ENCODE data around the gene SPRY4. TPM values are rescaled to one million over a fixed set of nuclear protein-coding genes. Genes with fewer than 3 reads are reported as not detected.
A peak's percentile ranks its signal among the peaks of the same experiment; 100 is the strongest.
"Not testable (repeated sequence)": the region's sequence is repeated elsewhere in the genome, so short reads cannot be mapped to it uniquely, and the experiment has no call there.

Gene SPRY4
- total and polyA plus RNA-seq, 2 experiments from 2014 or later, result 4.4 to 11.0 TPM

DNA sequence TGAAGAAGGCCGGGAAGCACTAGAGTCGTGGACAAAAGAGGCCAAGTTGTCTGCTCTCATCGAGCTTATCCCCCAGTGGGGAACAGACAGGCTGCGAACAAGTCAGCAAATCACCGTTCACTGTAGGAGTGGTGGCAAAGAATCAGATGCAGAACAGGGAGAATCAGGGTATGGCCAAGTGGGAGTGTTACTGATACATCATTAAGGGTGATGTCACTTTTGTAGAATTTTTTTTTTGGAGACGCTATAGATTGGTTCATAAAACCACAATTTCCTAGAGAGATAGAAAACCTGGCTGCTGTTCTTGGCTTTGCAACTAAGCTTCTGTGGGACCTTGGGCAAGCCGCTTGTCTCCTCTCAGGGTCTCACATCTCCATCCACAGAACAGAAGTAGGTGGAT is 21.3 kb downstream of the SPRY4 start:
- peaks cover 17% of the 10 kb centered on the region for H3K4me1 ChIP-seq (ENCODE audit: low read depth)
- H3K27me3 ChIP-seq, result no peaks in the 10 kb centered on the region
- no peak overlapping the region for H3K27ac ChIP-seq
- TF ChIP-seq, protein P1, sequence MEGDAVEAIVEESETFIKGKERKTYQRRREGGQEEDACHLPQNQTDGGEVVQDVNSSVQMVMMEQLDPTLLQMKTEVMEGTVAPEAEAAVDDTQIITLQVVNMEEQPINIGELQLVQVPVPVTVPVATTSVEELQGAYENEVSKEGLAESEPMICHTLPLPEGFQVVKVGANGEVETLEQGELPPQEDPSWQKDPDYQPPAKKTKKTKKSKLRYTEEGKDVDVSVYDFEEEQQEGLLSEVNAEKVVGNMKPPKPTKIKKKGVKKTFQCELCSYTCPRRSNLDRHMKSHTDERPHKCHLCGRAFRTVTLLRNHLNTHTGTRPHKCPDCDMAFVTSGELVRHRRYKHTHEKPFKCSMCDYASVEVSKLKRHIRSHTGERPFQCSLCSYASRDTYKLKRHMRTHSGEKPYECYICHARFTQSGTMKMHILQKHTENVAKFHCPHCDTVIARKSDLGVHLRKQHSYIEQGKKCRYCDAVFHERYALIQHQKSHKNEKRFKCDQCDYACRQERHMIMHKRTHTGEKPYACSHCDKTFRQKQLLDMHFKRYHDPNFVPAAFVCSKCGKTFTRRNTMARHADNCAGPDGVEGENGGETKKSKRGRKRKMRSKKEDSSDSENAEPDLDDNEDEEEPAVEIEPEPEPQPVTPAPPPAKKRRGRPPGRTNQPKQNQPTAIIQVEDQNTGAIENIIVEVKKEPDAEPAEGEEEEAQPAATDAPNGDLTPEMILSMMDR (IDR thresholded peaks at IDR 0.05; ENCODE audit: low read depth, low read length), result no peak
- peak in 1 of 2 donors; percentile 67 for DNase-seq (ENCODE audit: low read depth in 1 of 2, low spot score in 1 of 2)
- H3K9me3 ChIP-seq (ENCODE audit: low read depth), result no peaks in the 10 kb centered on the region
- no peak overlapping the region for H3K4me3 ChIP-seq
- no peaks in the 10 kb centered on the region for H3K36me3 ChIP-seq

DNA sequence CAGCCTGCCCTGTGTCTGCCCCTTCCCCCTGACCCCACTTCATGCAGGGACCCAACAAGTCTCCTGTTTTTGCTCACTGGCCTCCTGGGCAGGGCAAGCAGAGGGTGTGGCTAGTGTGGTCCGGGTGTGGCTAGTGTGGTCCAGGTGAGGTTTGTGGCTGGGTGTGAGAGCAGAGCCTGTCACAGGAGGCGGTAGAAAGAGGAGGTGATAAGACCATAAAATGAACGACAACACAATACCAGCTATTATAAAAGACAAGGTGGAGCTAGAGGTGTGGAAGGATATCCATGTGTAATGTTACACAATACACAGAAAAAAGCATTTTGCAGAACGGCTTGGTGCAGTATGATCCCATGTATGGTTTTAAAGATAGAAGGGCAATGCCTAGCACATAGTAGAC is 23.3 kb downstream of the SPRY4 start:
- DNase-seq (ENCODE audit: low read depth in 1 of 2, low spot score in 1 of 2), result no peak
- no peaks in the 10 kb centered on the region for H3K27me3 ChIP-seq
- H3K4me3 ChIP-seq, result no peak overlapping the region
- H3K27ac ChIP-seq, result no peak overlapping the region
- TF ChIP-seq, protein P1 (IDR thresholded peaks at IDR 0.05; ENCODE audit: low read depth, low read length), result no peak
- no peaks in the 10 kb centered on the region for H3K9me3 ChIP-seq (ENCODE audit: low read depth)
- peaks cover 26% of the 10 kb centered on the region for H3K4me1 ChIP-seq (ENCODE audit: low read depth)
- no peaks in the 10 kb centered on the region for H3K36me3 ChIP-seq

DNA sequence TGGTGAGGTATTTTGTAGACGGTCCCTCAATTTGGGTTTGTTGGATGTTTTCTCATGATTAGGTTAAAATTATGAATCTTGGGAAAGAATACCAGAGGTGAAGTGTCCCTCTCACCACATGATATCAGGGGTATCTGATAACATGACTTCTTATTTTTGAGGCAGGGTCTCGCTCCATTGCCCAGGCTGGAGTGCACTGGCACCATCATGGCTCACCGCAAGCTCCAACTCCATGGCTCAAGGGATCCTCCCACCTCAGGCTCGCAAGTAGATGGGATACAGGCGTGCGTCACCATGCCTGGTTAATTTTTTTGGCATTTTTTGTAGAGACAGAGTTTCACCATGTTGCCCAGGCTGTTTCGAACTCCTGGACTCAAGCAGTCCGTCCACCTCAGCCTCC is 24.1 kb downstream of the SPRY4 start:
- no peaks in the 10 kb centered on the region for H3K36me3 ChIP-seq
- TF ChIP-seq, protein P1 (IDR thresholded peaks at IDR 0.05; ENCODE audit: low read depth, low read length), result no peak
- H3K9me3 ChIP-seq (ENCODE audit: low read depth), result no peaks in the 10 kb centered on the region
- no peaks in the 10 kb centered on the region for H3K27me3 ChIP-seq
- peaks cover 35% of the 10 kb centered on the region for H3K4me1 ChIP-seq (ENCODE audit: low read depth)
- no peak overlapping the region for H3K27ac ChIP-seq
- DNase-seq (ENCODE audit: low read depth in 1 of 2, low spot score in 1 of 2), result no peak
- H3K4me3 ChIP-seq, result no peak overlapping the region

DNA sequence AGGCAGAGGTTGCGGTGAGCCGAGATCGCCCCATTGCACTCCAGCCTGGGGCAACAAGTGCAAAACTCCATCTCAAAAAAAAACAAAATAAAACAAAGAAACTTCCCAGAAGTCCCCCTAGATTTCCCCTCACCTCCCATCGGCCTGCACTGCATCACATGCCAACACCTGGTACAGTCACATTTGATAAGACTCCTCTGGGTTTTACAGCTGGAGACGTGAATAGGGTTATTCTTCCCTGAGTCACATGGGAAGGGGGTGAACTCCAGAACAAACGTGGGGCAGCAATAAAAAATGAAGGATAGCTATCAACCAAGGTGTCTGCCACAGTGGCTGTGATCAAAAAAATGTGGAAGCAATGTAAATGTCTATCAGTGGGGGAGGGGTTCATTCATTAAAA is 26.0 kb downstream of the SPRY4 start:
- Histone ChIP-seq H3K27ac (no peak overlapping the region), H3K4me3 (no peak overlapping the region), H3K9me3 (ENCODE audit: low read depth) (no peaks in the 10 kb centered on the region), H3K27me3 (no peaks in the 10 kb centered on the region), H3K36me3 (no peaks in the 10 kb centered on the region), H3K4me1 (ENCODE audit: low read depth) (peaks cover 29% of the 10 kb centered on the region)
- no peak for DNase-seq (ENCODE audit: low read depth in 1 of 2, low spot score in 1 of 2)
- TF ChIP-seq, protein P1 (IDR thresholded peaks at IDR 0.05; ENCODE audit: low read depth, low read length), result no peak

DNA sequence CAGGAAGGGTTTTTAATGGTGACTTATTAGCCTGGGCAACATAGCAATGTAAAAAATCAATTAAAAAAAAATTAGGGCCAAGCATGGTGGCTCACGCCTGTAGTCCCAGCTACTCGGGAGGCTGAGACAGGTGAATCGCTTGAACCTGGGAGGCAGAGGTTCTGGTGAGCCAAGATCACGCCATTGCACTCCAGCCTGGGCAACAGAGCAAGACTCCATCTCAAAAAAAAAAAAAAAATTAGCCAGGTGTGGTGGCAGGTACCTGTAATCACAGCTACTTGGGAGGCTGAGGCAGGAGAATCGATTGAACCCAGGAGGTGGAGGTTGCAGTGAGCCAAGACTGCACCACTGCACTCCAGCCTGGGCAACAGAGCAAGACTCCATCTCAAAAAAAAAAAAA is 27.0 kb downstream of the SPRY4 start:
- Histone ChIP-seq H3K4me1 (ENCODE audit: low read depth) (peaks cover 29% of the 10 kb centered on the region), H3K27ac (peak overlapping the region; percentile 97)
- H3K9me3 ChIP-seq (ENCODE audit: low read depth); H3K4me3 ChIP-seq; H3K36me3 ChIP-seq; DNase-seq (ENCODE audit: low read depth in 1 of 2, low spot score in 1 of 2); H3K27me3 ChIP-seq: not testable (repeated sequence)

DNA sequence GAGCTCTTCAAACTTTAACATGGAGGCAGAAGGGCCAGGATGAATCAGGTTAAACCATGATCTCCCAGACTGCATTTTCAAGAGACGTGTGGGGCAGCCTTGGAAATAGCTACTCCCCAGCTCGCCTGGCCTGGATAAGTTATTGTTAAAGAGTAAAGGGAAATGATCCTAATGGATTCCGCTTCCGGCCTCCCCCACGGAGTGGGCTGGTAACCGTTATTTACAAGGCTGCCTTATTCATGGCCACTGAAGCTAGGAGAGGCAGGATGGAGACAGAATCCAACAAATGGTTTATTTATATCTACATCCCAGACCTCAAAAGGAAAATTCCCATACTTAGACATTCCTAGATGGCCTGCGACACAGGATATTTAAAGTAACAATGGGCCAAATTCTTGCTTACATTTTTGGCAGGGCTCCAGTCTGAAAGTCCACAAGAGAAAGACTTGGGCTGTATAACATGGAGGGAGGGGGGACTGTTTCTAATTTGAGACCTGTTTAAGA is 27.9 kb downstream of the SPRY4 start:
- TF ChIP-seq, protein P1 (IDR thresholded peaks at IDR 0.05; ENCODE audit: low read depth, low read length), result no peak
- H3K36me3 ChIP-seq, result no peaks in the 10 kb centered on the region
- peak; percentile 86 to 88 for DNase-seq (ENCODE audit: low read depth in 1 of 2, low spot score in 1 of 2)
- peak overlapping the region; percentile 97 for H3K27ac ChIP-seq
- H3K4me3 ChIP-seq, result no peak overlapping the region
- H3K27me3 ChIP-seq, result no peaks in the 10 kb centered on the region
- H3K9me3 ChIP-seq (ENCODE audit: low read depth), result no peaks in the 10 kb centered on the region
- peaks cover 35% of the 10 kb centered on the region for H3K4me1 ChIP-seq (ENCODE audit: low read depth)
